Measurements from ENCODE around the gene ZNF576.
"Not testable (repeated sequence)": the region's sequence is repeated elsewhere in the genome, so short reads cannot be mapped to it uniquely, and the experiment has no call there.

Gene ZNF576

DNA sequence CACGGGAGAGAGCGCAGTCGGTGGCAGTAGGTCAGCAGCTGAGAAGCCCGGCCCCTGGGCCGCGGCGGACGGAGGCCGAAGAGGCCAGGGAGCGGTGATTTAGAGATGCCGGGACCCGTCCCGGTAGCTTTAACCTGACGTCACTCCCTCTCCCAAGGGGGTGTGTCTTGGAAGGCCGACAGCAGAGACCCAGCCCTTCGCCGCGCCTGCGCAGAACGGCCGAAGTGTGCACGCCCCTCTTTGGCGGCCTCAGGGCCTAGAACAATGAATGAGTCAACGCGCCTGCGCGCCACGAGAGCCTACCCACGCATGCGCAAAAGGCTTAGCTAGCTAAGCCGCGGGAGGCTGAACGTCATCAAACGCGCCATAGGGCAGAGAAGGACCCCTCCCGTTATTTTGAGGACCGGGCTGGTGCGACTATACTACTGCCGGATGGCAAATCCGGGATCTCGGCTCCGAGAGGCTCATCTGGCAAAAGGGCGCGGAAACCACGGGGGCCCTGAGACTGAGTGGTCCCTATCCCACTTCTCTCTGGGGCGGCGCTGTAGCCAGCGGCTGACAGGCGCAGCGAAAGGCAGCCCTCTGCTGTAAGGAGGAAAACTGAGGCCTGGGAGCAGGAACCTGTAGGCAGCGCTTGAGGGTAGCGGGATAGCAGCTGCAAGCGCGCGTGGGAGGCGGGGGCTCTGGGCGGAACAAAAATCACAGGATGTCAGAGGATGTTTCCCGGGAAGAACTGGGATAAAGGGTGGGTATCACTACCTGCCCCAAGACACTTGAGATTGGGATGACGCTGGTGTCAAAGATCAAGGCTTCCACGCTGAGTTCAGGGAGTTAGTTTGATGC is at the start of gene ZNF576, which contains the start of gene IRGQ:
Gene ZNF576 (plus strand): TSS at position 597 of the 843 bp plus-strand sequence. CDS start 514 bp downstream, outside the sequence.
Gene IRGQ (minus strand): TSS at position 136 of the 843 bp plus-strand sequence. CDS start 796 bp downstream, outside the sequence.
- Histone ChIP-seq H3K4me3 (ENCODE audit: low read length) (peak within 1 kb of the TSS; percentile 57), H3K27me3 (ENCODE audit: control insufficient read depth, insufficient read depth, low read length) (no peaks in the 10 kb centered on the region), H3K9me3 (ENCODE audit: control insufficient read depth, insufficient read depth, low read length) (no peaks in the 10 kb centered on the region), H3K27ac (ENCODE audit: low read length) (no peak within 1 kb of the TSS), H3K36me3 (ENCODE audit: control insufficient read depth, insufficient read depth, low read length) (peaks cover 19% of the 10 kb centered on the region), H3K4me1 (ENCODE audit: control insufficient read depth, insufficient read depth, low read length) (no peaks in the 10 kb centered on the region)
- peak; percentile 99 for DNase-seq (ENCODE audit: low read depth, low spot score)
- no CpG with 5 or more reads among the region's 60 CpGs for WGBS (ENCODE audit: insufficient coverage, insufficient read length)

- not testable (repeated sequence) for H3K9me3 ChIP-seq (ENCODE audit: control insufficient read depth, insufficient read depth, low read length); H3K27me3 ChIP-seq (ENCODE audit: control insufficient read depth, insufficient read depth, low read length); H3K27ac ChIP-seq (ENCODE audit: low read length); H3K4me3 ChIP-seq (ENCODE audit: low read length); H3K4me1 ChIP-seq (ENCODE audit: control insufficient read depth, insufficient read depth, low read length); DNase-seq (ENCODE audit: low read depth, low spot score)
- peaks cover 13% of the 10 kb centered on the region; the same call in 1 of the 2 replicates for H3K36me3 ChIP-seq (ENCODE audit: control insufficient read depth, insufficient read depth, low read length)
- WGBS (ENCODE audit: insufficient coverage, insufficient read length) = no CpG with 5 or more reads among the region's 24 CpGs
These were observed 48.5 kb upstream of the ZNF576 start for GRCh38 chr19:43547926-43548325.

GRCh38 chr19:43548706-43549105 is 47.7 kb upstream of the ZNF576 start:
- no CpG with 5 or more reads among the region's 2 CpGs for WGBS (ENCODE audit: insufficient coverage, insufficient read length)
- H3K4me1 ChIP-seq (ENCODE audit: control insufficient read depth, insufficient read depth, low read length) = no peaks in the 10 kb centered on the region
- H3K36me3 ChIP-seq (ENCODE audit: control insufficient read depth, insufficient read depth, low read length) = peaks cover 13% of the 10 kb centered on the region; the same call in 1 of the 2 replicates
- H3K27ac ChIP-seq (ENCODE audit: low read length) = no peak overlapping the region
- H3K27me3 ChIP-seq (ENCODE audit: control insufficient read depth, insufficient read depth, low read length) = no peaks in the 10 kb centered on the region
- DNase-seq (ENCODE audit: low read depth, low spot score) = no peak
- H3K4me3 ChIP-seq (ENCODE audit: low read length) = no peak overlapping the region
- H3K9me3 ChIP-seq (ENCODE audit: control insufficient read depth, insufficient read depth, low read length) = no peaks in the 10 kb centered on the region

GRCh38 chr19:43551399-43552197 is 44.8 kb upstream of the ZNF576 start:
- H3K4me3 ChIP-seq (ENCODE audit: low read length) = no peak overlapping the region
- H3K36me3 ChIP-seq (ENCODE audit: control insufficient read depth, insufficient read depth, low read length) = peaks cover 12% of the 10 kb centered on the region; the same call in 1 of the 2 replicates
- no peak for DNase-seq (ENCODE audit: low read depth, low spot score)
- no peak overlapping the region for H3K27ac ChIP-seq (ENCODE audit: low read length)
- WGBS (ENCODE audit: insufficient coverage, insufficient read length) = no CpG with 5 or more reads among the region's 23 CpGs
- no peaks in the 10 kb centered on the region for H3K9me3 ChIP-seq (ENCODE audit: control insufficient read depth, insufficient read depth, low read length)
- no peaks in the 10 kb centered on the region for H3K27me3 ChIP-seq (ENCODE audit: control insufficient read depth, insufficient read depth, low read length)
- no peaks in the 10 kb centered on the region for H3K4me1 ChIP-seq (ENCODE audit: control insufficient read depth, insufficient read depth, low read length)

DNA sequence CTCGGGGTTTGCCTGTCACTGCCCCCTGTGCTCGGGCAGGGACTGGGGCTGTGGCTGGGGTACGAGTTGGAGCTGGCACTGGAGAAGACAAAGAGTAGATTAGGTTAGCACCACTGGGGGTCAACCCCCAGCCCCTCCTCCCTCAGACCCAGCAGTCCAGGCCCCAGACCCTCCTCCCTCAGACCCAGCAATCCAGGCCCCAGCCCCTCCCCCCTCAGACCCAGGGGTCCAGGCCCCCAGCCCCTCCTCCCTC is 44.3 kb upstream of the ZNF576 start:
- Histone ChIP-seq H3K4me1 (ENCODE audit: control insufficient read depth, insufficient read depth, low read length) (no peaks in the 10 kb centered on the region), H3K36me3 (ENCODE audit: control insufficient read depth, insufficient read depth, low read length) (peaks cover 10% of the 10 kb centered on the region; the same call in 1 of the 2 replicates)
- no CpG with 5 or more reads among the region's 3 CpGs for WGBS (ENCODE audit: insufficient coverage, insufficient read length)

DNA sequence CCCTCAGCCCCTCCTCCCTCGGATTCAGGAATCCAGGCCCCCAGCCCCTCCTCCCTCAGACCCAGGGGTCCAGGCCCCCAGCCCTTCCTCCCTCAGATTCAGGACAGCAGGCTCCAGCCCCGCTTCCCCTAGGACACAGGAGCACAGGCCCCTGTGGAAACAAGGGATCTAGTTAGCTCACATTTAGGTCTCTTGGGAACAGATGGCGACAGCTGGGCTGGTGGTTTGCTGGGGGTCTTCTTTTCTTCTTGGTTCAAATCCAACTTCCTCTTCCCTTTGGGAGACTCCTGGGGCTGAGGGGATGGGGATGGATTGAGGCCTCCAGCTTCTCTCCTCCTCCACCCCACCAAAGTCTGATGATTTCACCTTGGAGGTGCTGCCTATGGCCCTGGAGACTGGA is 43.8 kb upstream of the ZNF576 start:
- Histone ChIP-seq H3K4me3 (ENCODE audit: low read length) (no peak overlapping the region), H3K36me3 (ENCODE audit: control insufficient read depth, insufficient read depth, low read length) (peaks cover 10% of the 10 kb centered on the region; the same call in 1 of the 2 replicates)
- no CpG with 5 or more reads among the region's 3 CpGs for WGBS (ENCODE audit: insufficient coverage, insufficient read length)

More for the DNA sequence above, 44.3 kb upstream of the ZNF576 start:
- no peak overlapping the region for H3K27ac ChIP-seq (ENCODE audit: low read length)
- H3K27me3 ChIP-seq (ENCODE audit: control insufficient read depth, insufficient read depth, low read length) = no peaks in the 10 kb centered on the region
- DNase-seq (ENCODE audit: low read depth, low spot score) = no peak
- no peaks in the 10 kb centered on the region for H3K9me3 ChIP-seq (ENCODE audit: control insufficient read depth, insufficient read depth, low read length)
- no peak overlapping the region for H3K4me3 ChIP-seq (ENCODE audit: low read length)

GRCh38 chr19:43553656-43554055 is 42.7 kb upstream of the ZNF576 start:
- no peak for DNase-seq (ENCODE audit: low read depth, low spot score)
- peaks cover 10% of the 10 kb centered on the region; the same call in 1 of the 2 replicates for H3K36me3 ChIP-seq (ENCODE audit: control insufficient read depth, insufficient read depth, low read length)
- H3K4me3 ChIP-seq (ENCODE audit: low read length) = no peak overlapping the region
- no peaks in the 10 kb centered on the region for H3K9me3 ChIP-seq (ENCODE audit: control insufficient read depth, insufficient read depth, low read length)
- WGBS (ENCODE audit: insufficient coverage, insufficient read length) = no CpG with 5 or more reads among the region's 4 CpGs
- no peaks in the 10 kb centered on the region for H3K4me1 ChIP-seq (ENCODE audit: control insufficient read depth, insufficient read depth, low read length)
- no peaks in the 10 kb centered on the region for H3K27me3 ChIP-seq (ENCODE audit: control insufficient read depth, insufficient read depth, low read length)
- H3K27ac ChIP-seq (ENCODE audit: low read length) = no peak overlapping the region

More for the DNA sequence above, 43.8 kb upstream of the ZNF576 start:
- DNase-seq (ENCODE audit: low read depth, low spot score) = no peak
- Histone ChIP-seq H3K4me1 (ENCODE audit: control insufficient read depth, insufficient read depth, low read length) (no peaks in the 10 kb centered on the region), H3K27me3 (ENCODE audit: control insufficient read depth, insufficient read depth, low read length) (no peaks in the 10 kb centered on the region), H3K27ac (ENCODE audit: low read length) (no peak overlapping the region), H3K9me3 (ENCODE audit: control insufficient read depth, insufficient read depth, low read length) (no peaks in the 10 kb centered on the region)

DNA sequence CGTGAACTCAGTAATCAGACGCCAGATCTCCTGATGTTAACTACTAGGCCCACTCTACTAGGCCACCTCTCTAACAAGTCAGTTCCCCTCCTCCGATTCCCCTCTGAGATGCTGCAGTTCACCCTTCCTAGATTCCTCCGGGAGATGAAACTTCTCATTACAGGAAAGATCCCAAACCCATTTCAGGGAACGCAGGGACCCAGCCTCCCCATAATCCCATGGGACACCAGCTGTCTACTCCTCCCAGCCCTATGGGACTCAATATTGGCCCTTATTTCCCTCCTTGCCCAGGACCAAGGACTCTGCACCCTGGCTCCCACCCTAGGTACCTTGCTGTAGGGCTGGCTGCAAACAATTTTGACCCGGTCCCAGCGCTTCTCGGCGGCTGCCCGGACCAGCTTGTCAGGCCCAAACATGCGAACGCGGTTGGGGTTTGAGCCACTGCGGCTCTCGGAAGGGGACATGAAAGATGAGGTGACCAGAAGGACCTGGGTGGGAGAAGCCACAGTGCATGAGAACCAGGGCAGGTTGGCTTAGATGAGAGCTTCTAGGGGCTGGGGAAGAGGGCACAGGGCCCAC is 42.0 kb upstream of the ZNF576 start:
- Histone ChIP-seq H3K9me3 (ENCODE audit: control insufficient read depth, insufficient read depth, low read length) (no peaks in the 10 kb centered on the region), H3K36me3 (ENCODE audit: control insufficient read depth, insufficient read depth, low read length) (peaks cover 10% of the 10 kb centered on the region; the same call in 1 of the 2 replicates), H3K4me3 (ENCODE audit: low read length) (no peak overlapping the region), H3K27ac (ENCODE audit: low read length) (no peak overlapping the region), H3K4me1 (ENCODE audit: control insufficient read depth, insufficient read depth, low read length) (no peaks in the 10 kb centered on the region), H3K27me3 (ENCODE audit: control insufficient read depth, insufficient read depth, low read length) (no peaks in the 10 kb centered on the region)
- no CpG with 5 or more reads among the region's 15 CpGs for WGBS (ENCODE audit: insufficient coverage, insufficient read length)
- DNase-seq (ENCODE audit: low read depth, low spot score) = no peak

DNA sequence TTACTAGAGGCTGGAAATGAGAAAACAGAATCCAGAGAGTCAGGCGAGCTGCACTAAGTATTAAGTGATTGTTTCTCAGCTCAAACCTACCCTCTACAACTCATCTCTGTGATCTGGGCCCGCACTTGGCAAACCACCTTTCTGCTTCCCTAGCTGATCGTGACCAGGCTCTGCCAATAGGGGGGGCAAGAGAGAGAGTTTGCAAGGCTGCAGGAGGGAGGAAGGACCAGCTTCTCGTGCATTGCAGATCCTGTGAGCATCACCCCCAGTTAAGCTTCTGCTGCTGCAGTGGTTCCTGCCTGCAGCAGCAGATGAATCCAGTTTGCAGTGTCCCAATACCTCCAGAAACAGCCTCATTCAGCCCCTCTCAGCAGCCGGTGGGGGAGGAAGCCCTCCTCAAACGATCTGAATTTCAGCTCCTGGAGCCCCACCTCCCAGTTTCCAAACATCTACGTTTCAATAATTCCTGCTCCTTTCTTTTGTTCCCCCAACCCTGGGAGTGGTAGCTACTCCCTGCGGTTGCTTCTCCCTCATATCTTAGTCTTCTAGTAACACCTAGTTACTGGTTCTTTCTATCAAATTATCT is 41.1 kb upstream of the ZNF576 start:
- WGBS (ENCODE audit: insufficient coverage, insufficient read length) = no CpG with 5 or more reads among the region's 8 CpGs
- Histone ChIP-seq H3K27me3 (ENCODE audit: control insufficient read depth, insufficient read depth, low read length) (no peaks in the 10 kb centered on the region), H3K36me3 (ENCODE audit: control insufficient read depth, insufficient read depth, low read length) (peaks cover 10% of the 10 kb centered on the region; the same call in 1 of the 2 replicates), H3K9me3 (ENCODE audit: control insufficient read depth, insufficient read depth, low read length) (no peaks in the 10 kb centered on the region), H3K4me3 (ENCODE audit: low read length) (no peak overlapping the region), H3K27ac (ENCODE audit: low read length) (no peak overlapping the region), H3K4me1 (ENCODE audit: control insufficient read depth, insufficient read depth, low read length) (no peaks in the 10 kb centered on the region)
- peak; percentile 71 for DNase-seq (ENCODE audit: low read depth, low spot score)

- Histone ChIP-seq H3K9me3 (ENCODE audit: control insufficient read depth, insufficient read depth, low read length) (no peaks in the 10 kb centered on the region), H3K4me1 (ENCODE audit: control insufficient read depth, insufficient read depth, low read length) (no peaks in the 10 kb centered on the region), H3K27ac (ENCODE audit: low read length) (no peak overlapping the region), H3K4me3 (ENCODE audit: low read length) (no peak overlapping the region), H3K27me3 (ENCODE audit: control insufficient read depth, insufficient read depth, low read length) (no peaks in the 10 kb centered on the region), H3K36me3 (ENCODE audit: control insufficient read depth, insufficient read depth, low read length) (peaks cover 4% of the 10 kb centered on the region; the same call in 1 of the 2 replicates)
- DNase-seq (ENCODE audit: low read depth, low spot score) = no peak
- no CpG with 5 or more reads among the region's 6 CpGs for WGBS (ENCODE audit: insufficient coverage, insufficient read length)
These were observed 35.7 kb upstream of the ZNF576 start for GRCh38 chr19:43560687-43561086.
